GM12892 (cell line): Measurements from ENCODE around the gene FANCC.

Experiments used
- POLR2AphosphoS5 ChIP-seq: IDR thresholded peaks from 2 replicates; pipeline ENCODE4 v1.6.1; 2011; ENCODE audit warnings: low read depth, low read length, control low read depth
- TAF1 ChIP-seq: IDR thresholded peaks from 2 replicates; pipeline ENCODE4 v1.6.1; 2011; ENCODE audit warnings: low read depth, mild to moderate bottlenecking, control low read depth, low read length, borderline replicate concordance

DNA sequence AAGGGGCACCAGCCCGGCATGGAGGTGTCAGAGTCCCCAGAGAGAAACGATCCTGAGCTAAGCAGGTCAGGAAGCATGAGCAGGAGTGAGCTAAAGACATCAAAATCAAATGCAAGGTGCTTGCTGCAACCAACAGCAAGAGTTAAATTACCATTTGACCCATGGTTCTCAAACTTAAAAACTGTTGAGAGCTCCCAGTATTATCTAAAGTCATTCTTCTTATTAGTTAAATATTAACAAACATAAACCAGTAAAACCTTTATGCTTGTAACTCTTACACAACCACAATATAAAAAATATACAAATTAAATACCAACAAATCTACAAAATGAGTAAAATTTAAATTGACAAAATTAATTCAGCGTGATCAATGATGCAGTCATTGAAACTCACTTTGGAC, 51.5 kb downstream of the FANCC start:
- TF ChIP-seq POLR2AphosphoS5 (no peak), TAF1 (no peak)
